GM19463 (cell line): Measurements from ENCODE around the gene BARX1.

Experiments
- ATAC-seq: cut with Tn5 transposase; IDR thresholded peaks from one replicate; pipeline ENCODE4 v1.9.1; 2021; ENCODE audit warnings: mild to moderate bottlenecking, moderate library complexity; ENCODE audit not compliant: unreplicated experiment

The BARX1 gene

GRCh38 chr9:93929231-93929630 is 25.9 kb downstream of the BARX1 start:
- ATAC-seq = no peak

GRCh38 chr9:93922535-93922934 is 32.6 kb downstream of the BARX1 start:
- no peak for ATAC-seq

- no peak for ATAC-seq
These were observed 34.9 kb downstream of the BARX1 start for GRCh38 chr9:93920131-93920800.

GRCh38 chr9:93918061-93918460 is 37.1 kb downstream of the BARX1 start:
- ATAC-seq = no peak

- ATAC-seq = no peak
These were observed 37.9 kb downstream of the BARX1 start for GRCh38 chr9:93917121-93917853.

- no peak for ATAC-seq
These were observed 38.8 kb downstream of the BARX1 start for GRCh38 chr9:93916358-93916757.

- no peak for ATAC-seq
These were observed 43.2 kb downstream of the BARX1 start for GRCh38 chr9:93911801-93912554.

GRCh38 chr9:93911136-93911745 is 43.9 kb downstream of the BARX1 start:
- ATAC-seq = no peak

- ATAC-seq = no peak
These were observed 44.6 kb downstream of the BARX1 start for GRCh38 chr9:93910598-93910997.

- ATAC-seq = no peak
These were observed 45.0 kb downstream of the BARX1 start for GRCh38 chr9:93910196-93910595.

- ATAC-seq = no peak
These were observed 45.9 kb downstream of the BARX1 start for GRCh38 chr9:93909242-93909616.

GRCh38 chr9:93908591-93909241 is 46.4 kb downstream of the BARX1 start:
- no peak for ATAC-seq

- no peak for ATAC-seq
These were observed 47.5 kb downstream of the BARX1 start for GRCh38 chr9:93907551-93908199.

GRCh38 chr9:93906195-93906880 is 48.8 kb downstream of the BARX1 start:
- ATAC-seq = no peak

GRCh38 chr9:93905473-93906133 is 49.6 kb downstream of the BARX1 start:
- no peak for ATAC-seq

GRCh38 chr9:93904649-93905472 is 50.3 kb downstream of the BARX1 start:
- no peak for ATAC-seq

GRCh38 chr9:93903886-93904648 is 51.1 kb downstream of the BARX1 start:
- no peak for ATAC-seq
